Stimulated activated CD8-positive, alpha-beta memory T cell treated with anti-CD3 and anti-CD28 coated beads, Interleukin-15, amount 100 ng/mL, for 4 hours (primary cell): ENCODE results near the gene NBL1.

Experiments used
- DNase-seq, 2 donors: peaks; one replicate each; pipeline ENCODE4 v3.0.0-alpha.2; 2020; ENCODE audit warnings: low read depth in 2 of 2

NBL1 gene

GRCh38 chr1:19665496-19666465, 21.7 kb downstream of the NBL1 start:
- DNase-seq = no peak

DNA sequence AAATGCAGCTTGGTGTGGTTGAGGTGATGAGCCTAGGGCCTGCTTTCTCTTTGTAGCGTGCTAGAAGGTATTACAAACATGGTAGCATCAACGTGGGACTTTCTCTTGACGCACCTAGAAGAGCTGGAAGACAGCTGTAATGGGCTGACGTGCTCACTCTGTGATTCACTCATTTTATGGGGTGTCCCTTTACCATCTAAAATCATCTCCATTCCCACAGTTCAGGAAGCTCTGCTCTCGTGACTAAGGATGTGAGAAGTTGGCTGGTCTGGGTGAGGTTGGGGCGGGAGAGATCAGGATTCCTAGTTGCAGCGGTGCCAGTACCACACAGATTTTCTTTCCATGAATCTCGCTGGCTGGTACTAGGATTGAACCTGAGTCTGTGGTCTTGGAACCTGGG, 24.8 kb downstream of the NBL1 start:
- DNase-seq = no peak

- no peak for DNase-seq
Measured at GRCh38 chr1:19670787-19671186, 26.7 kb downstream of the NBL1 start.

GRCh38 chr1:19672237-19672636, 28.1 kb downstream of the NBL1 start:
- no peak for DNase-seq

DNA sequence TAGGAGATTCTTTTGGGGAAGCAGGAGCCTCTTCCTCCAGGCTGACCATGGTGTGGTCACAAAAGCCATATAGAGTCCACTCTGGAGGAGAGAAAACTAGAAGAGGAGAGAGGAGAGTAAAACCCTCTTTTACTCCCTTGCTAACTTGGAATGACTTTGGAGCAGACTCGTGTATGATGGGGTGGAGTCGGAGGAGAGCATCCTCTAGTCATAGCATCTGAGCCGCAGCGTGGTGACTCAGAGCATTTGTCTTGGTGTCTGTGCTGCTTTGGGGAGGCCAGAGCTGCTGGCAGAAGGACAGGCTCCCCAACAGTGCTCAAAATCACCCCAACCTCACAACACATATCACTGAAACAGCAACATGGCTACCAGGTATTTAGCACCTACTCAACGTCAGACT, 31.7 kb downstream of the NBL1 start:
- DNase-seq = no peak

DNA sequence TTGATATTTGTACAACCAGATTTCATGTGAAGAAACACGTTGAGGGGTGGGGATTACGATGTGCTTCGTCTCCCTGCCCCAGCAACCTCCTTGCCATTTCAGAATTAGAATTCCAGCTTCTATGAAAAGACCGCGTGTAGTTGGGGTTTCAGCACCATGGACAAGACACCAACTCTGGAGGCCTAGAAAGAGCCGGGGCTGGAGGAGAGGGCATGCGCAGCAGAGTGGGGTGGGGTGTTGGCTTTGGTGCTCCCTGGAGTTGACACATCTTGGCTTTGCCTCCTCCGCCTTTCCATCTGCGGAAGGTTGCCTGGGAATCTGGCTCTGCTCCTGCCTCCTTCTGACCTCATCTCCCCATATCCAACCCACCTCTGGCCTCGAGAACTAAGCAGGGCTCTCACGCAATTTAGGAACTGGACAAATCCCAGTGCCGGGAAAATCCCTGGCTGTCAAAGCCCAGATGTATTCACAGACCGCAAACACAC, 32.4 kb downstream of the NBL1 start:
- DNase-seq = no peak

GRCh38 chr1:19678493-19678892, 34.4 kb downstream of the NBL1 start:
- DNase-seq = no peak

DNA sequence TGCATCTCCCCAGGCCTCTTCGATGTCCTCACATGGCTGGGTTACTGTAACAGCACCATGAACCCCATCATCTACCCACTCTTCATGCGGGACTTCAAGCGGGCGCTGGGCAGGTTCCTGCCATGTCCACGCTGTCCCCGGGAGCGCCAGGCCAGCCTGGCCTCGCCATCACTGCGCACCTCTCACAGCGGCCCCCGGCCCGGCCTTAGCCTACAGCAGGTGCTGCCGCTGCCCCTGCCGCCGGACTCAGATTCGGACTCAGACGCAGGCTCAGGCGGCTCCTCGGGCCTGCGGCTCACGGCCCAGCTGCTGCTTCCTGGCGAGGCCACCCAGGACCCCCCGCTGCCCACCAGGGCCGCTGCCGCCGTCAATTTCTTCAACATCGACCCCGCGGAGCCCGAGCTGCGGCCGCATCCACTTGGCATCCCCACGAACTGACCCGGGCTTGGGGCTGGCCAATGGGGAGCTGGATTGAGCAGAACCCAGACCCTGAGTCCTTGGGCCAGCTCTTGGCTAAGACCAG, 34.9 kb downstream of the NBL1 start:
- DNase-seq = no peak

GRCh38 chr1:19679691-19680090, 35.6 kb downstream of the NBL1 start:
- no peak for DNase-seq

DNA sequence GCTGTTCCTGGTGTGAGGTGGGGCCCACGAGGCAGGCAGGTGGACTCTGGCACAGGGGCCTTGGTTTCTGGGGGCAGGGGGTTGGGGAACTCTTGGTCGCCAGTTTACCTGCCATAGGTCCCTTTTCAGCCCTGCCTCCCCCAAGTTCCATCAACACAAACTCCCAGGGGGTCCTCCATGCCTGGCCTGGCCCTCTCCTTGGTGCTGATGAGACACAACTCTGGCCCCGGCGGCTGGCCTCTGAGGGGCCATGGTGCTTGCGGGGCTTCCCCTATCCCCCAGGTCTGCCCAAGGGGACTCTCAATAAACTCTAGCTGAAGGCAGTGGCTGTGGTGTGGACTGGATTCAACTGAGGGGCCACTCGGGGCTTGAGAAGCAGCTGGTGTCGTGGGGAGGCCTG, 36.5 kb downstream of the NBL1 start:
- DNase-seq = no peak

- DNase-seq = no peak
Measured at GRCh38 chr1:19682257-19682656, 38.1 kb downstream of the NBL1 start.

GRCh38 chr1:19682901-19683300, 38.8 kb downstream of the NBL1 start:
- no peak for DNase-seq

DNA sequence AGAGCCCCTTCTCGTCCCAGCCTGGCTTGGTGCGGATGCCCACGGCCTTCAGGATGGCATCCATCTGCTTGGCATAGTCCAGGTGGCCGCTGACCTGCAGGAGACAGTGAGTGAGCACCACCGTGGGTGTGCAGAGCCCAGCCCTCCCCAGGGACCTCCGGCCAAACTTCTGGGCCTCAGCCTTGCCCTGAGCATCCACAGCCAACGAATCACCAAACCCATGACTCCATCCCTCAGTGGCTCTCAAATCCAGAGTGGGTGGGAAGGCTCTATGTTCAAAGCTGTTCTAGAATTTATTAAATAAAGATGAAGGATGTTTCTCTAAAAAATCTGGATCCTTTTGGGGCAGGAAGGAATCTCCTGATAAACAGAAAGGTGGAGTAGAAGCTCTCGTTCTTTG, 39.2 kb downstream of the NBL1 start:
- DNase-seq = no peak

GRCh38 chr1:19684677-19685076, 40.6 kb downstream of the NBL1 start:
- DNase-seq = no peak

GRCh38 chr1:19685994-19686393, 41.9 kb downstream of the NBL1 start:
- no peak for DNase-seq

DNA sequence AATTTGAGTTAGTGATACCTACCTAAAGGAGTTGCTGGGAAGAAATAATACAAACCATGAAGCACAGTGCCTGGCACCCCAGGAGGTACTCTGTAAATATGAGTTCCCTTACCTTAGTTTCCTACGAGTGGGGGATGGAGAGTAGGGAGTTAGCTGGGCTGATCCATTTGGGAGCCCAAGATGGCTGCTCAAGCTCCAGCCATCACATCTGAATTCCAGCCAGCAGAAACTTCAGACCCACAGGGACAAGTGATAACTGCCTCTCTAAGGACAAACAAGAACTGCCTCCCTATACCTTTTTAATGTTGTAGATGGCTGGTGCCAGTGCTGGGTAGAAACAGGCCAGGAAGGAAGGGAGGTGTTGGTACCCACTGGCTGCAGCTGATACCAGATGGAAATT, 43.3 kb downstream of the NBL1 start:
- no peak for DNase-seq

- peak in 1 of 2 donors; percentile 8 for DNase-seq
Measured at GRCh38 chr1:19688041-19688842, 44.1 kb downstream of the NBL1 start.

DNA sequence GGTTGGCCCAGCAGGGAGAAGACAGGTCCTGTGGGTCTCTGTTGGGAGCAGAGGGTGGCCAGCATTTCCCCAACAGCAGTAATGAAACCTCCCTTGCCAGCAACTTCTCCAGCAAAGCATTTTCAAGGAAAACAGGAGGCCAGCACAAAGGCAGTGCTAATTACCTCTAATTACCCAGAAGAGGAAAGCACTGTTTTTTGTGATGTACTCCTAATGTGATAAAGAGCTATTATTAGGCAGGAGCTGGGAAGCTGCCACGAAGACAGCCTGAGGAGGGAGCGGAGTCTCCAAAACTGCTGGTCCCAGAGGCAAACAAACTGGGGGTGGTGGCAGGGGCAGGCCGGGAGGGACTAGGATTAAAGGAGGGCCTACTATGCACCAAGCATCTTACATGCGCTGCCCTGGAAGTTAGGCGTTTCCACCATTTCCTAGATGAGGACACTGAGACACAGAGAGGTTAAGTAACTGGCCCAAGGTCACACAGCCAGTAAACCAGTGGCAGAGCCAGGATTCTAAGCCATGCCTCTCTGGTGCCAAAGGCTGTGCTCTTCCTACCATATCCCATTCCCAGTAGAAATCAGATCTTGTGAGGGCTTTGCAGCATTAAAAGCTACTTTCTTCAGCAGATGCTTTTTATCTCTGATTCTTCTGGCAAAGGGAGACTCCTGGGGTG, 45.1 kb downstream of the NBL1 start:
- no peak for DNase-seq

GRCh38 chr1:19689856-19690255, 45.7 kb downstream of the NBL1 start:
- no peak for DNase-seq

DNA sequence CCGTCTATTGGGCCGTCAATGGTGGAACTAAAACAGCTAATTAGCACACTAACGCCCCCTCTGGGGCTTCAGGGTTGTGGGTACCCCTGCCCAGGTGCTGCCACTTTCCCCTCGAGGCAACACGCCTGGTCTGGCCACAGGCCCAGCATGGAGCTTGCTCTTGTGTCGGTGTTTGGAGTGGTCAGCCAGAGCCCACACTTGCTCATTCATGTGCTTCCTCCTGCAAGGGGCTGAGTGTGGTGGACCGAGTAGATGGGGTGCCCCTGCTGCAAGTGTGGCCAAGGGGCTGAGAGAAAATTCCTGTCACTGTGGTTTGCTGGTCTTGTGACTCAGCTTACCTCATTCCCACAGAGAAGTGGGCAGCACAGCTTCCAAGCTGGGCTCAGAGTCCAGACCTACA, 46.2 kb downstream of the NBL1 start:
- no peak for DNase-seq

DNA sequence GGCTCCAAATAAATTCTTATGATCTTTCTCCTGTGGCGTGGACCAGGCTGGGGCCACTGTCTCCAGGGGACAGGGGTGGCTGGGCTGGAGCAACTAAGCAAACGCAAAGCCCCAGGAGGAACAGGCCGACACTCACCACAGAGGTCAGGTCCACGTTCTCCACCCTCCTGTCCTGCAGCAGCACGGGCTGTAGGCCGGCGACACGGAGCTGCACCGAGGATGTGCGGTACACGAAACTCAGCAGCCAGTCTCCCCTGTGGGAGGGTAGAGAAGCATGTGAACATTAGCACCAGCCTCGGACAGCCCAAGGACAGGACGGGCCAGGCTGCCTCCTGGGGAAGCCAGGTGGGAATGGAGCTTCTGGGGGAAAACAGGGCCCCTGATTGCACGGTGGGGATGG, 50.2 kb downstream of the NBL1 start:
- DNase-seq = no peak

DNA sequence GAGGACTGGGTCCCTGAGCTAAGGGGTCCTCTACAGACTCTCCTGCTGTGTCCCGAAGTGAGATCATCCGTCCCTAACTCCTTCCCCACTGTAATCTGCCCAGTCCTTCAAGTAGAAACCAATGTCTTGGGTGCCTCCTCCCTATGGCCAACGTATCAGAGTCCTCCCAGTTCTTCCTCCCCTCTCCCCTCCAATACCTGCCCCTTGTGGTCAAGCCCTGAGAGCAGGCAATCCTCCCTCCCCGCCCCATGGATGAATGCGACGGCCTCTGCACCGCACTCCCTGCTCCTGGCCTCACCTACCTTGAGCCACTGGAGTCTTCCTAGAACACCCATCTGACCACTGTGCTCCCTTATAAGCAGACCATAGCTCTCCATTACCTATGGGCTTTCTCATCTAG, 51.7 kb downstream of the NBL1 start:
- DNase-seq = no peak
